Hepatocyte (in vitro differentiated cells): ENCODE results near the gene IMPACT. TPM values are rescaled to one million over a fixed set of nuclear protein-coding genes. Genes with fewer than 3 reads are reported as not detected.

Experiments
- DNase-seq: peaks from one replicate; pipeline ENCODE4 v3.0.0-alpha.2; 2016; ENCODE audit warnings: low spot score
- H2AFZ ChIP-seq: fragments of 200-600 bp; sonication (generic); 2 replicates; pipeline ENCODE4 v1.6.0; 2016; ENCODE audit warnings: antibody characterized with exemption, mild to moderate bottlenecking
- H3K27ac ChIP-seq: fragments of 200-600 bp; sonication (generic); 2 replicates; pipeline ENCODE4 v1.5.1; 2016; ENCODE audit warnings: mild to moderate bottlenecking
- H3K27me3 ChIP-seq: fragments of 200-600 bp; sonication (generic); 2 replicates; pipeline ENCODE4 v1.6.1; 2016
- H3K36me3 ChIP-seq: fragments of 200-600 bp; sonication (generic); replicated peaks from 2 replicates; pipeline ENCODE4 v1.5.1; 2016; ENCODE audit warnings: low read depth; ENCODE audit not compliant: insufficient read depth
- H3K4me1 ChIP-seq: fragments of 200-600 bp; sonication (generic); 2 replicates; pipeline ENCODE4 v1.5.1; 2016; ENCODE audit warnings: mild to moderate bottlenecking, moderate library complexity; ENCODE audit not compliant: insufficient read depth
- H3K4me2 ChIP-seq: fragments of 200-600 bp; sonication (generic); 2 replicates; pipeline ENCODE4 v1.6.0; 2016
- H3K4me3 ChIP-seq: fragments of 200-600 bp; sonication (generic); 2 replicates; pipeline ENCODE4 v1.5.1; 2016; ENCODE audit warnings: mild to moderate bottlenecking
- H3K79me2 ChIP-seq: fragments of 200-600 bp; sonication (generic); 2 replicates; pipeline ENCODE4 v1.6.0; 2017; ENCODE audit warnings: mild to moderate bottlenecking
- H3K9me2 ChIP-seq: fragments of 200-600 bp; sonication (generic); replicated peaks from 2 replicates; pipeline ENCODE4 v1.6.0; 2017; ENCODE audit warnings: mild to moderate bottlenecking; ENCODE audit not compliant: insufficient read depth
- H3K9me3 ChIP-seq: fragments of 200-600 bp; sonication (generic); 2 replicates; pipeline ENCODE4 v1.5.1; 2016; ENCODE audit warnings: low read depth, mild to moderate bottlenecking
- H4K20me1 ChIP-seq: fragments of 200-600 bp; sonication (generic); 2 replicates; pipeline ENCODE4 v1.6.0; 2016; ENCODE audit warnings: mild to moderate bottlenecking; ENCODE audit not compliant: insufficient read depth, poor library complexity, severe bottlenecking
- CTCF ChIP-seq: fragments of 200-600 bp; sonication (generic); IDR thresholded peaks from 2 replicates; pipeline ENCODE4 v1.5.1; 2016; ENCODE audit warnings: antibody characterized with exemption, mild to moderate bottlenecking; ENCODE audit not compliant: poor library complexity
- EZH2 ChIP-seq: fragments of 200-600 bp; sonication (generic); IDR thresholded peaks from 2 replicates; pipeline ENCODE4 v1.6.1; 2016; ENCODE audit warnings: antibody characterized with exemption, mild to moderate bottlenecking, borderline replicate concordance
- EZH2phosphoT487 ChIP-seq: fragments of 200-600 bp; sonication (generic); IDR thresholded peaks from one replicate; pipeline ENCODE4 v1.6.1; 2018; ENCODE audit warnings: antibody characterized with exemption, mild to moderate bottlenecking, low read depth, moderate library complexity; ENCODE audit not compliant: unreplicated experiment, severe bottlenecking
- WGBS: methylation state at CpG from one replicate; pipeline ENCODE4 v1.1.6; 2016; ENCODE audit warnings: low lambda C conversion rate; ENCODE audit errors: missing lambda C conversion rate; 5-methylcytosine and 5-hydroxymethylcytosine counted together
- polyA plus RNA-seq: library from polyadenylated mRNA; unstranded; fragments of >200 nt; fragmentation: Nextera tagmentation; extraction: Ambion mirVana; gene quantifications from 2 replicates; pipeline ENCODE4 v1.2.1, GENCODE V29; 2016
- total RNA-seq: library from RNA; depleted of rRNA; stranded (reverse); fragments of >200 nt; gene quantifications from 2 replicates; pipeline ENCODE4 v1.2.3, GENCODE V29; 2014

IMPACT gene
- total and polyA plus RNA-seq, 2 experiments from 2014 or later: 21.7 to 36.3 TPM

GRCh38 chr18:24466771-24467170 is 40.3 kb downstream of the IMPACT start:
- TF ChIP-seq EZH2: no peak
- TF ChIP-seq EZH2phosphoT487: no peak
- TF ChIP-seq CTCF: no peak
- no peak for DNase-seq
- Histone ChIP-seq H4K20me1 (no peaks in the 10 kb centered on the region), H3K4me3 (no peak overlapping the region), H3K9me2 (no peaks in the 10 kb centered on the region), H3K79me2 (no peaks in the 10 kb centered on the region), H3K9me3 (no peaks in the 10 kb centered on the region), H3K27me3 (no peaks in the 10 kb centered on the region), H2AFZ (no peak overlapping the region), H3K4me2 (no peak overlapping the region), H3K36me3 (no peaks in the 10 kb centered on the region), H3K27ac (no peak overlapping the region), H3K4me1 (no peaks in the 10 kb centered on the region)
- 64% methylated on average over 2 of the region's 2 CpGs for WGBS

GRCh38 chr18:24470022-24470618 is 43.6 kb downstream of the IMPACT start:
- Histone ChIP-seq H3K9me3 (no peaks in the 10 kb centered on the region), H3K4me1 (no peaks in the 10 kb centered on the region), H3K79me2 (no peaks in the 10 kb centered on the region), H3K4me2 (no peak overlapping the region), H2AFZ (no peak overlapping the region), H3K9me2 (no peaks in the 10 kb centered on the region), H3K4me3 (no peak overlapping the region), H3K27ac (no peak overlapping the region), H4K20me1 (no peaks in the 10 kb centered on the region), H3K27me3 (no peaks in the 10 kb centered on the region), H3K36me3 (no peaks in the 10 kb centered on the region)
- 80% methylated on average over 3 of the region's 3 CpGs for WGBS
- DNase-seq: no peak
- TF ChIP-seq EZH2: no peak
- no peak for TF ChIP-seq CTCF
- TF ChIP-seq EZH2phosphoT487: no peak

- no peaks in the 10 kb centered on the region for H4K20me1 ChIP-seq
- no peaks in the 10 kb centered on the region for H3K36me3 ChIP-seq
- no peaks in the 10 kb centered on the region for H3K9me3 ChIP-seq
- 93% methylated on average over 7 of the region's 7 CpGs for WGBS
- H3K27me3 ChIP-seq: no peaks in the 10 kb centered on the region
- H3K4me3 ChIP-seq: no peak overlapping the region
- no peaks in the 10 kb centered on the region for H3K79me2 ChIP-seq
- no peak for DNase-seq
- no peaks in the 10 kb centered on the region for H3K9me2 ChIP-seq
- H3K27ac ChIP-seq: no peak overlapping the region
- no peak for TF ChIP-seq CTCF
- no peak for TF ChIP-seq EZH2phosphoT487
- TF ChIP-seq EZH2: no peak
- no peak overlapping the region for H3K4me2 ChIP-seq
- no peaks in the 10 kb centered on the region for H3K4me1 ChIP-seq
- H2AFZ ChIP-seq: no peak overlapping the region
Measured at GRCh38 chr18:24470805-24471204, 44.3 kb downstream of the IMPACT start.

GRCh38 chr18:24472591-24472990 is 46.1 kb downstream of the IMPACT start:
- Histone ChIP-seq H3K4me1 (no peaks in the 10 kb centered on the region), H3K36me3 (no peaks in the 10 kb centered on the region), H3K27me3 (no peaks in the 10 kb centered on the region), H2AFZ (no peak overlapping the region), H4K20me1 (no peaks in the 10 kb centered on the region), H3K4me2 (no peak overlapping the region), H3K9me2 (no peaks in the 10 kb centered on the region), H3K27ac (no peak overlapping the region), H3K4me3 (no peak overlapping the region), H3K9me3 (no peaks in the 10 kb centered on the region), H3K79me2 (no peaks in the 10 kb centered on the region)
- DNase-seq: no peak
- TF ChIP-seq EZH2phosphoT487 (no peak), EZH2 (no peak), CTCF (no peak)
- WGBS: 91% methylated on average over 5 of the region's 5 CpGs
